Transverse colon (tissue), 4 donors: ENCODE measurements around the gene TRA2B.

Source experiments
- POLR2A ChIP-seq: fragments of 450-650 bp; IDR thresholded peaks from one replicate; pipeline ENCODE4 v1.6.1; 2016; ENCODE audit warnings: antibody characterized with exemption, mild to moderate bottlenecking, moderate library complexity
- POLR2AphosphoS5 ChIP-seq, 3 donors: sonication (generic); formaldehyde crosslinking; IDR thresholded peaks; one replicate each; pipeline ENCODE4 v1.6.1; 2016; ENCODE audit warnings: antibody characterized with exemption in 3 of 3
- TF ChIP-seq, protein P1 (sequence below), 5 experiments: fragments of 200-600 bp in 3 of 5; fragments of 450-650 bp in 2 of 5; sonication (generic) in 3 of 5; IDR thresholded peaks; 1 replicate in 2 of 5; 2 replicates in 3 of 5; pipeline ENCODE4 v1.5.1; 2016 to 2017; ENCODE audit warnings: antibody characterized with exemption in 5 of 5, inconsistent platforms in 3 of 5, mild to moderate bottlenecking in 2 of 5, moderate library complexity in 1 of 5

DNA sequence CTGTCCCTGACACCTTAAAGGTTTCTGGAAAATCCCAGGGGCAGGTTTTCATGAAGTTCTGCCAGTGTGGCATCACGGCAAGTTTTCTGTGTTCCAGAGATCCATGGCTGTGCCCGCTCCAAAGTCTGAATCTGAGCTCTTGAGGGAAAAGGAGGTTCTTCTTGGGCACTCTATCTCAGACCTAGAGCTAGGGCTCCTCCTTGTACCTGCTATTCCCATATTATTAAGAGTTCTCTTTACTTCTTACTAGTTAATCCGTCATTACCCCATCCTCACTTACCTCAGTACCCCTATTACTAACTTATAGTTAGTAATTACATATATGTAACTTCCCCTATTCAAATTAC, 5.9 kb upstream of the TRA2B start:
- TF ChIP-seq, protein P1, sequence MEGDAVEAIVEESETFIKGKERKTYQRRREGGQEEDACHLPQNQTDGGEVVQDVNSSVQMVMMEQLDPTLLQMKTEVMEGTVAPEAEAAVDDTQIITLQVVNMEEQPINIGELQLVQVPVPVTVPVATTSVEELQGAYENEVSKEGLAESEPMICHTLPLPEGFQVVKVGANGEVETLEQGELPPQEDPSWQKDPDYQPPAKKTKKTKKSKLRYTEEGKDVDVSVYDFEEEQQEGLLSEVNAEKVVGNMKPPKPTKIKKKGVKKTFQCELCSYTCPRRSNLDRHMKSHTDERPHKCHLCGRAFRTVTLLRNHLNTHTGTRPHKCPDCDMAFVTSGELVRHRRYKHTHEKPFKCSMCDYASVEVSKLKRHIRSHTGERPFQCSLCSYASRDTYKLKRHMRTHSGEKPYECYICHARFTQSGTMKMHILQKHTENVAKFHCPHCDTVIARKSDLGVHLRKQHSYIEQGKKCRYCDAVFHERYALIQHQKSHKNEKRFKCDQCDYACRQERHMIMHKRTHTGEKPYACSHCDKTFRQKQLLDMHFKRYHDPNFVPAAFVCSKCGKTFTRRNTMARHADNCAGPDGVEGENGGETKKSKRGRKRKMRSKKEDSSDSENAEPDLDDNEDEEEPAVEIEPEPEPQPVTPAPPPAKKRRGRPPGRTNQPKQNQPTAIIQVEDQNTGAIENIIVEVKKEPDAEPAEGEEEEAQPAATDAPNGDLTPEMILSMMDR (IDR thresholded peaks at IDR 0.05): peak in 3 of 5 experiments; percentile 0 to 46 (median 4)
- no peak for TF ChIP-seq POLR2AphosphoS5 (IDR thresholded peaks at IDR 0.05)
- no peak for TF ChIP-seq POLR2A
